ENCODE measurements around the gene IFITM1. TPM values are rescaled to one million over a fixed set of nuclear protein-coding genes. Genes with fewer than 3 reads are reported as not detected.

Gene IFITM1
- total and polyA plus RNA-seq, 2 of the 8 experiments (the other 6 are each of a cell fraction or from before 2014, with no cell fraction given) = 394 to 1,464 TPM

GRCh38 chr11:285894-286220 is 28.0 kb upstream of the IFITM1 start:
- CTCF ChIA-PET (ENCODE audit: partially characterized antibody) = interaction anchor here (3.9 to 8.6 kb wide), 2 partner anchors 34 to 35 kb away, joined by 30 to 88 read pairs; no protein-coding TSS in a partner anchor
- H4K91ac ChIP-seq (replicated peaks; ENCODE audit: insufficient read length, low read length) = no peak overlapping the region
- no peak overlapping the region for H3K27ac ChIP-seq (ENCODE audit: low read depth, low read length)
- DNase-seq (ENCODE audit: low read depth in 1 of 2, low spot score in 2 of 2) (peak in 1 of 2 experiments; percentile 30), FAIRE-seq (no peak)
- H3K18ac ChIP-seq (ENCODE audit: extremely low read depth, low read length) = peak overlapping the region; percentile 48; the same call in 1 of the 2 replicates
- H3K79me1 ChIP-seq (ENCODE audit: low read depth, low read length) = 0 out of 2 replicates have a peak, but pooled peaks cover 4% of the 10 kb centered on the region
- H2AFZ ChIP-seq (ENCODE audit: low read length) = no peak overlapping the region
- no peaks in the 10 kb centered on the region for H4K20me1 ChIP-seq (replicated peaks in 1 of 2; ENCODE audit: control insufficient read depth in 1 of 2, insufficient read depth in 2 of 2, low read length in 2 of 2)
- 93% methylated on average over 8 of the region's 8 CpGs; no CpG with 5 or more reads in 1 of the 2 experiments for WGBS, 2 experiments (ENCODE audit: extremely low coverage in 1 of 2, insufficient coverage in 1 of 2, insufficient read length in 1 of 2, insufficient replicate concordance in 2 of 2, low coverage in 1 of 2, low lambda C conversion rate in 2 of 2, missing lambda C conversion rate in 1 of 2)
- H3K36me3 ChIP-seq (ENCODE audit: control insufficient read depth in 2 of 4, insufficient read depth in 4 of 4, low read length in 3 of 4) = no peaks in the 10 kb centered on the region; a peak in 1 of 8 replicates
- no peak overlapping the region for H3K4me2 ChIP-seq (ENCODE audit: insufficient read depth in 1 of 2, low read depth in 2 of 2, low read length in 2 of 2)
- no peak overlapping the region for H3K4me3 ChIP-seq (ENCODE audit: extremely low read depth in 1 of 4, insufficient read depth in 2 of 4, low read depth in 3 of 4, low read length in 4 of 4)
- no peak overlapping the region for H2BK20ac ChIP-seq (ENCODE audit: low read length)
- H3K27me3 ChIP-seq (replicated peaks in 1 of 4; ENCODE audit: control insufficient read depth in 3 of 4, extremely low read depth in 1 of 4, insufficient read depth in 3 of 4, low read length in 3 of 4) = peaks cover 5 to 16% (median 13%) of the 10 kb centered on the region in 4 experiments; a peak in 6 of 7 replicates
- H3K9me3 ChIP-seq (ENCODE audit: insufficient read depth in 2 of 2, low read depth in 1 of 2, low read length in 1 of 2) = peaks cover 0 to 3% of the 10 kb centered on the region in 2 experiments; a peak in 1 of 4 replicates
- no peak overlapping the region for H3K9ac ChIP-seq (replicated peaks in 1 of 4; ENCODE audit: extremely low read depth in 1 of 4, low read depth in 3 of 4, low read length in 3 of 4)
- H3K23ac ChIP-seq (ENCODE audit: insufficient read length) = no peak overlapping the region
- POLR2A ChIA-PET (ENCODE audit: partially characterized antibody) = interaction anchor here (1.1 to 7.7 kb wide), 5 partner anchors 9 to 86 kb away, joined by 3 to 51 read pairs (median 8); partner anchors contain the start of genes IFITM2 and IFITM5
- H2AK5ac ChIP-seq (ENCODE audit: low read depth, low read length) = 0 out of 2 replicates have a peak overlapping the region, but pooled peaks have one; percentile 6
- no peak overlapping the region for H2BK120ac ChIP-seq (replicated peaks; ENCODE audit: low read depth, low read length)
- no peak overlapping the region for H4K8ac ChIP-seq (ENCODE audit: extremely low read depth, insufficient read depth, low read length)
- no peak overlapping the region for H2BK5ac ChIP-seq (ENCODE audit: low read depth, low read length)
- H3K23me2 ChIP-seq (ENCODE audit: low read depth, low read length) = peaks cover 5% of the 10 kb centered on the region; the same call in 1 of the 2 replicates
- H2BK12ac ChIP-seq (ENCODE audit: low read depth, low read length) = no peak overlapping the region
- H3K4ac ChIP-seq (replicated peaks; ENCODE audit: insufficient read length, low read depth, low read length) = no peak overlapping the region
- H4K5ac ChIP-seq (ENCODE audit: insufficient read length, low read depth, low read length) = no peak overlapping the region
- H3K4me1 ChIP-seq (replicated peaks in 1 of 4; ENCODE audit: control insufficient read depth in 3 of 4, insufficient read depth in 4 of 4, low read length in 3 of 4) = peaks cover 0 to 28% (median 21%) of the 10 kb centered on the region in 4 experiments; a peak in 6 of 7 replicates
- H3K79me2 ChIP-seq (ENCODE audit: control insufficient read depth in 1 of 2, insufficient read depth in 2 of 2, low read length in 2 of 2) = no peaks in the 10 kb centered on the region
- H2BK15ac ChIP-seq (ENCODE audit: low read length) = no peak overlapping the region
- no peak overlapping the region for H3K14ac ChIP-seq (ENCODE audit: insufficient read length)
- H3K56ac ChIP-seq (replicated peaks; ENCODE audit: insufficient read length, low read depth, low read length) = no peak overlapping the region
- TF ChIP-seq RFX5 (IDR thresholded peaks at IDR 0.05; ENCODE audit: borderline replicate concordance, low read depth, low read length) (no peak), POU5F1 (IDR thresholded peaks at IDR 0.05; ENCODE audit: low read depth, low read length) (no peak), CBX5 (IDR thresholded peaks at IDR 0.05; ENCODE audit: low read depth, low read length) (no peak), BRCA1 (IDR thresholded peaks at IDR 0.05; ENCODE audit: low read depth, low read length) (no peak)
